ENCODE measurements around the gene NCOA4.
A peak's percentile ranks its signal among the peaks of the same experiment; 100 is the strongest.
"Not testable (repeated sequence)": the region's sequence is repeated elsewhere in the genome, so short reads cannot be mapped to it uniquely, and the experiment has no call there.

Gene NCOA4

GRCh38 chr10:46064269-46064817, 33.9 kb upstream of the NCOA4 start:
- TF ChIP-seq JUND (IDR thresholded peaks at IDR 0.05; ENCODE audit: low read depth) = no peak; the same call in 1 of the 2 replicates

GRCh38 chr10:46062723-46063428, 32.5 kb upstream of the NCOA4 start:
- no peak for TF ChIP-seq JUND (IDR thresholded peaks at IDR 0.05; ENCODE audit: low read depth)
- in situ Hi-C loops (cut with HindIII; ENCODE audit: low pct_unique_long_range_greater_than_20kb, low sequenced_read_pairs) = no loop called here
- no peak for DNase-seq (ENCODE audit: low read depth in 1 of 2, low spot score in 1 of 2)

More at GRCh38 chr10:46064269-46064817, 33.9 kb upstream of the NCOA4 start:
- in situ Hi-C loops (cut with HindIII; ENCODE audit: low pct_unique_long_range_greater_than_20kb, low sequenced_read_pairs) = no loop called here
- peak in 1 of 2 experiments; percentile 65 for DNase-seq (ENCODE audit: low read depth in 1 of 2, low spot score in 1 of 2)

- in situ Hi-C loops (cut with HindIII; ENCODE audit: low pct_unique_long_range_greater_than_20kb, low sequenced_read_pairs) = no loop called here
- no peak for TF ChIP-seq JUND (IDR thresholded peaks at IDR 0.05; ENCODE audit: low read depth)
- no peak for DNase-seq (ENCODE audit: low read depth in 1 of 2, low spot score in 1 of 2)
Measured at GRCh38 chr10:46060706-46061105, 30.3 kb upstream of the NCOA4 start.

GRCh38 chr10:46057927-46058326, 27.5 kb upstream of the NCOA4 start:
- DNase-seq (ENCODE audit: low read depth in 1 of 2, low spot score in 1 of 2); in situ Hi-C loops (cut with HindIII; ENCODE audit: low pct_unique_long_range_greater_than_20kb, low sequenced_read_pairs): not testable (repeated sequence)

GRCh38 chr10:46057038-46057437, 26.6 kb upstream of the NCOA4 start:
- no peak for TF ChIP-seq JUND (IDR thresholded peaks at IDR 0.05; ENCODE audit: low read depth)
- no peak for DNase-seq (ENCODE audit: low read depth in 1 of 2, low spot score in 1 of 2)
- in situ Hi-C loops (cut with HindIII; ENCODE audit: low pct_unique_long_range_greater_than_20kb, low sequenced_read_pairs) = no loop called here

- no peak for DNase-seq (ENCODE audit: low read depth in 1 of 2, low spot score in 1 of 2)
- in situ Hi-C loops (cut with HindIII; ENCODE audit: low pct_unique_long_range_greater_than_20kb, low sequenced_read_pairs) = no loop called here
- no peak for TF ChIP-seq JUND (IDR thresholded peaks at IDR 0.05; ENCODE audit: low read depth)
Measured at GRCh38 chr10:46055771-46056170, 25.3 kb upstream of the NCOA4 start.

GRCh38 chr10:46053534-46054434, 23.4 kb upstream of the NCOA4 start:
- DNase-seq (ENCODE audit: low read depth in 1 of 2, low spot score in 1 of 2) = no peak
- in situ Hi-C loops (cut with HindIII; ENCODE audit: low pct_unique_long_range_greater_than_20kb, low sequenced_read_pairs) = no loop called here
- TF ChIP-seq JUND (IDR thresholded peaks at IDR 0.05; ENCODE audit: low read depth) = no peak

GRCh38 chr10:46052791-46053375, 22.5 kb upstream of the NCOA4 start:
- no peak for TF ChIP-seq JUND (IDR thresholded peaks at IDR 0.05; ENCODE audit: low read depth)
- DNase-seq (ENCODE audit: low read depth in 1 of 2, low spot score in 1 of 2) = no peak
- in situ Hi-C loops (cut with HindIII; ENCODE audit: low pct_unique_long_range_greater_than_20kb, low sequenced_read_pairs) = no loop called here

- in situ Hi-C loops (cut with HindIII; ENCODE audit: low pct_unique_long_range_greater_than_20kb, low sequenced_read_pairs) = no loop called here
- TF ChIP-seq JUND (IDR thresholded peaks at IDR 0.05; ENCODE audit: low read depth) = no peak
- peak; percentile 57 to 92 for DNase-seq (ENCODE audit: low read depth in 1 of 2, low spot score in 1 of 2)
Measured at GRCh38 chr10:46052057-46052790, 21.8 kb upstream of the NCOA4 start.

GRCh38 chr10:46050941-46051623, 20.7 kb upstream of the NCOA4 start:
- DNase-seq (ENCODE audit: low read depth in 1 of 2, low spot score in 1 of 2) = no peak
- no peak for TF ChIP-seq JUND (IDR thresholded peaks at IDR 0.05; ENCODE audit: low read depth)
- in situ Hi-C loops (cut with HindIII; ENCODE audit: low pct_unique_long_range_greater_than_20kb, low sequenced_read_pairs) = no loop called here

- in situ Hi-C loops (cut with HindIII; ENCODE audit: low pct_unique_long_range_greater_than_20kb, low sequenced_read_pairs); DNase-seq (ENCODE audit: low read depth in 1 of 2, low spot score in 1 of 2): not testable (repeated sequence)
Measured at GRCh38 chr10:46049497-46049831, 19.0 kb upstream of the NCOA4 start.

GRCh38 chr10:46048152-46048551, 17.7 kb upstream of the NCOA4 start:
- DNase-seq (ENCODE audit: low read depth in 1 of 2, low spot score in 1 of 2) = peak in 1 of 2 experiments; percentile 75
- in situ Hi-C loops (cut with HindIII; ENCODE audit: low pct_unique_long_range_greater_than_20kb, low sequenced_read_pairs) = no loop called here
- no peak for TF ChIP-seq JUND (IDR thresholded peaks at IDR 0.05; ENCODE audit: low read depth)

Data from T47D (cell line).